ENCODE measurements around the gene KLHL14. TPM values are rescaled to one million over a fixed set of nuclear protein-coding genes. Genes with fewer than 3 reads are reported as not detected.

The KLHL14 gene
- total and polyA plus RNA-seq, 2 experiments from 2014 or later: 0.12 to 0.57 TPM

GRCh38 chr18:32803568-32803967, 30.7 kb upstream of the KLHL14 start:
- Histone ChIP-seq H3K9me2 (replicated peaks; ENCODE audit: insufficient read depth) (no peaks in the 10 kb centered on the region), H3K4me1 (ENCODE audit: insufficient read depth) (no peaks in the 10 kb centered on the region), H3K27ac (no peak overlapping the region), H3K27me3 (no peaks in the 10 kb centered on the region), H3K9me3 (ENCODE audit: low read depth) (no peaks in the 10 kb centered on the region), H3K36me3 (replicated peaks; ENCODE audit: insufficient read depth, low read depth) (no peaks in the 10 kb centered on the region), H4K20me1 (ENCODE audit: insufficient read depth, poor library complexity, severe bottlenecking) (no peaks in the 10 kb centered on the region), H3K4me3 (no peak overlapping the region), H2AFZ (no peak overlapping the region), H3K4me2 (no peak overlapping the region), H3K79me2 (no peaks in the 10 kb centered on the region)
- 60% methylated on average over 3 of the region's 3 CpGs for WGBS (ENCODE audit: low lambda C conversion rate, missing lambda C conversion rate)
- no peak for DNase-seq (ENCODE audit: low spot score)
- TF ChIP-seq EZH2phosphoT487 (IDR thresholded peaks at IDR 0.05; ENCODE audit: low read depth, severe bottlenecking, unreplicated experiment) (no peak), CTCF (IDR thresholded peaks at IDR 0.05; ENCODE audit: poor library complexity) (no peak), EZH2 (IDR thresholded peaks at IDR 0.05; ENCODE audit: borderline replicate concordance) (no peak)

GRCh38 chr18:32802591-32803451, 30.0 kb upstream of the KLHL14 start:
- H3K27me3 ChIP-seq: no peaks in the 10 kb centered on the region
- no peak overlapping the region for H3K27ac ChIP-seq
- TF ChIP-seq EZH2phosphoT487 (IDR thresholded peaks at IDR 0.05; ENCODE audit: low read depth, severe bottlenecking, unreplicated experiment) (no peak), CTCF (IDR thresholded peaks at IDR 0.05; ENCODE audit: poor library complexity) (no peak), EZH2 (IDR thresholded peaks at IDR 0.05; ENCODE audit: borderline replicate concordance) (no peak)
- 77% methylated on average over 8 of the region's 8 CpGs for WGBS (ENCODE audit: low lambda C conversion rate, missing lambda C conversion rate)
- no peaks in the 10 kb centered on the region for H3K36me3 ChIP-seq (replicated peaks; ENCODE audit: insufficient read depth, low read depth)
- no peak overlapping the region for H2AFZ ChIP-seq
- H3K4me3 ChIP-seq: no peak overlapping the region
- no peaks in the 10 kb centered on the region for H3K4me1 ChIP-seq (ENCODE audit: insufficient read depth)
- no peaks in the 10 kb centered on the region for H4K20me1 ChIP-seq (ENCODE audit: insufficient read depth, poor library complexity, severe bottlenecking)
- no peaks in the 10 kb centered on the region for H3K9me3 ChIP-seq (ENCODE audit: low read depth)
- H3K9me2 ChIP-seq (replicated peaks; ENCODE audit: insufficient read depth): no peaks in the 10 kb centered on the region
- no peak for DNase-seq (ENCODE audit: low spot score)
- H3K4me2 ChIP-seq: no peak overlapping the region
- H3K79me2 ChIP-seq: no peaks in the 10 kb centered on the region

GRCh38 chr18:32801228-32801627, 28.4 kb upstream of the KLHL14 start:
- no peak for DNase-seq (ENCODE audit: low spot score)
- no peak overlapping the region for H3K4me2 ChIP-seq
- H2AFZ ChIP-seq: no peak overlapping the region
- no peaks in the 10 kb centered on the region for H3K79me2 ChIP-seq
- H3K27ac ChIP-seq: no peak overlapping the region
- no peaks in the 10 kb centered on the region for H4K20me1 ChIP-seq (ENCODE audit: insufficient read depth, poor library complexity, severe bottlenecking)
- WGBS (ENCODE audit: low lambda C conversion rate, missing lambda C conversion rate): 66% methylated on average over 1 of the region's 1 CpG
- no peaks in the 10 kb centered on the region for H3K4me1 ChIP-seq (ENCODE audit: insufficient read depth)
- no peaks in the 10 kb centered on the region for H3K9me2 ChIP-seq (replicated peaks; ENCODE audit: insufficient read depth)
- no peaks in the 10 kb centered on the region for H3K9me3 ChIP-seq (ENCODE audit: low read depth)
- no peaks in the 10 kb centered on the region for H3K36me3 ChIP-seq (replicated peaks; ENCODE audit: insufficient read depth, low read depth)
- no peak overlapping the region for H3K4me3 ChIP-seq
- no peak for TF ChIP-seq EZH2phosphoT487 (IDR thresholded peaks at IDR 0.05; ENCODE audit: low read depth, severe bottlenecking, unreplicated experiment)
- no peak for TF ChIP-seq CTCF (IDR thresholded peaks at IDR 0.05; ENCODE audit: poor library complexity)
- no peak for TF ChIP-seq EZH2 (IDR thresholded peaks at IDR 0.05; ENCODE audit: borderline replicate concordance)
- H3K27me3 ChIP-seq: no peaks in the 10 kb centered on the region

Data from hepatocyte (in vitro differentiated cells).